ENCODE measurements around the gene CACNA1C. TPM values are rescaled to one million over a fixed set of nuclear protein-coding genes. Genes with fewer than 3 reads are reported as not detected.

Gene CACNA1C
- polyA plus RNA-seq, 1 of the 3 experiments (the other 2 are of a cell fraction), result 1.5 TPM

GRCh38 chr12:2288001-2288400 is 235.2 kb downstream of the CACNA1C start:
- Histone ChIP-seq H3K36me3 (replicated peaks in 1 of 2; ENCODE audit: control insufficient read depth in 1 of 2, insufficient read depth in 2 of 2, low read length in 1 of 2) (no peaks in the 10 kb centered on the region), H3K9me2 (no peaks in the 10 kb centered on the region), H3K4me3 (ENCODE audit: low read depth in 2 of 2, low read length in 1 of 2) (no peak overlapping the region), H3K9me3 (no peaks in the 10 kb centered on the region), H3K9ac (no peak overlapping the region), H3K27ac (ENCODE audit: low read depth in 2 of 2, low read length in 1 of 2) (peak overlapping the region in 1 of 2 experiments; percentile 82; a peak in 2 of 4 replicates), H3K79me2 (ENCODE audit: insufficient read depth) (no peaks in the 10 kb centered on the region), H4K20me1 (ENCODE audit: insufficient read depth) (no peaks in the 10 kb centered on the region), H3K27me3 (ENCODE audit: insufficient read depth) (no peaks in the 10 kb centered on the region), H3K4me1 (ENCODE audit: control insufficient read depth in 1 of 2, insufficient read depth in 2 of 2, low read depth in 1 of 2, low read length in 1 of 2) (peaks cover 37 to 87% of the 10 kb centered on the region in 2 experiments), H2AFZ (ENCODE audit: low read depth) (no peak overlapping the region), H3K4me2 (no peak overlapping the region), H3F3A (replicated peaks; ENCODE audit: insufficient read depth) (peaks cover 12% of the 10 kb centered on the region)
- DNase-seq, result no peak
- no peak for TF ChIP-seq FOXJ3 (CRISPR knock-in tag; IDR thresholded peaks at IDR 0.05)
- TF ChIP-seq MXI1 (IDR thresholded peaks at IDR 0.05; ENCODE audit: low read depth, low read length), result no peak
- TF ChIP-seq MAX (IDR thresholded peaks at IDR 0.05; ENCODE audit: low read depth), result no peak
- WGBS (ENCODE audit: low lambda C conversion rate), result 65% methylated on average over 2 of the region's 2 CpGs
- ChIA-PET POLR2A (no interaction called here), CTCF (interaction anchor here (0.8 to 13.7 kb wide), 9 partner anchors 11 to 295 kb away, joined by 3 to 150 read pairs (median 4); partner anchors contain the start of gene CACNA1C)

GRCh38 chr12:2288471-2288870 is 235.7 kb downstream of the CACNA1C start:
- ChIA-PET CTCF (interaction anchor here (0.8 to 13.7 kb wide), 8 partner anchors 21 to 493 kb away, joined by 3 to 150 read pairs (median 4); partner anchors contain the start of gene CACNA1C), POLR2A (no interaction called here)
- no peaks in the 10 kb centered on the region for H3K9me2 ChIP-seq
- no peaks in the 10 kb centered on the region for H3K36me3 ChIP-seq (replicated peaks in 1 of 2; ENCODE audit: control insufficient read depth in 1 of 2, insufficient read depth in 2 of 2, low read length in 1 of 2)
- no peak overlapping the region for H3K4me3 ChIP-seq (ENCODE audit: low read depth in 2 of 2, low read length in 1 of 2)
- peak overlapping the region in 1 of 2 experiments; percentile 82; a peak in 2 of 4 replicates for H3K27ac ChIP-seq (ENCODE audit: low read depth in 2 of 2, low read length in 1 of 2)
- H3K9me3 ChIP-seq, result no peaks in the 10 kb centered on the region
- 81% methylated on average over 4 of the region's 4 CpGs for WGBS (ENCODE audit: low lambda C conversion rate)
- no peak for DNase-seq
- H3K27me3 ChIP-seq (ENCODE audit: insufficient read depth), result no peaks in the 10 kb centered on the region
- no peak overlapping the region for H2AFZ ChIP-seq (ENCODE audit: low read depth)
- no peaks in the 10 kb centered on the region for H4K20me1 ChIP-seq (ENCODE audit: insufficient read depth)
- H3K4me2 ChIP-seq, result no peak overlapping the region
- peaks cover 34 to 85% of the 10 kb centered on the region in 2 experiments for H3K4me1 ChIP-seq (ENCODE audit: control insufficient read depth in 1 of 2, insufficient read depth in 2 of 2, low read depth in 1 of 2, low read length in 1 of 2)
- H3F3A ChIP-seq (replicated peaks; ENCODE audit: insufficient read depth), result peaks cover 11% of the 10 kb centered on the region
- no peaks in the 10 kb centered on the region for H3K79me2 ChIP-seq (ENCODE audit: insufficient read depth)
- TF ChIP-seq POLR2AphosphoS5 (IDR thresholded peaks at IDR 0.05; ENCODE audit: low read depth, low read length) (no peak), YY1 (IDR thresholded peaks at IDR 0.05; ENCODE audit: low read depth) (no peak), MEF2A (IDR thresholded peaks at IDR 0.05; ENCODE audit: borderline replicate concordance, low read depth) (no peak), TEAD4 (IDR thresholded peaks at IDR 0.05; ENCODE audit: borderline replicate concordance, insufficient read depth) (no peak), TAF1 (IDR thresholded peaks at IDR 0.05; ENCODE audit: borderline replicate concordance, low read depth, low read length) (no peak), MAX (IDR thresholded peaks at IDR 0.05; ENCODE audit: low read depth) (no peak), SMC3 (IDR thresholded peaks at IDR 0.05; ENCODE audit: low read depth, low read length) (no peak), MXI1 (IDR thresholded peaks at IDR 0.05; ENCODE audit: low read depth, low read length) (no peak), NRF1 (IDR thresholded peaks at IDR 0.05; ENCODE audit: low read depth, low read length) (no peak), EZH2phosphoT487 (IDR thresholded peaks at IDR 0.05; ENCODE audit: borderline replicate concordance, low read depth) (no peak), IRF3 (IDR thresholded peaks at IDR 0.05; ENCODE audit: low read depth, low read length) (no peak), USF1 (IDR thresholded peaks at IDR 0.05; ENCODE audit: borderline replicate concordance, low read depth) (no peak), RCOR1 (IDR thresholded peaks at IDR 0.05; ENCODE audit: low read length) (no peak), NFIC (IDR thresholded peaks at IDR 0.05; ENCODE audit: borderline replicate concordance) (no peak), USF2 (IDR thresholded peaks at IDR 0.05; ENCODE audit: borderline replicate concordance, low read depth, low read length) (no peak), EP300 (IDR thresholded peaks at IDR 0.05; ENCODE audit: borderline replicate concordance in 1 of 2, low read depth in 1 of 2, low read length in 1 of 2) (no peak), RFX5 (IDR thresholded peaks at IDR 0.05; ENCODE audit: low read length) (no peak)
- H3K9ac ChIP-seq, result no peak overlapping the region
